ENCODE measurements around the gene HAAO. TPM values are rescaled to one million over a fixed set of nuclear protein-coding genes. Genes with fewer than 3 reads are reported as not detected.

The HAAO gene
- total RNA-seq, 1 donor from 2014 or later = 11.4 TPM

DNA sequence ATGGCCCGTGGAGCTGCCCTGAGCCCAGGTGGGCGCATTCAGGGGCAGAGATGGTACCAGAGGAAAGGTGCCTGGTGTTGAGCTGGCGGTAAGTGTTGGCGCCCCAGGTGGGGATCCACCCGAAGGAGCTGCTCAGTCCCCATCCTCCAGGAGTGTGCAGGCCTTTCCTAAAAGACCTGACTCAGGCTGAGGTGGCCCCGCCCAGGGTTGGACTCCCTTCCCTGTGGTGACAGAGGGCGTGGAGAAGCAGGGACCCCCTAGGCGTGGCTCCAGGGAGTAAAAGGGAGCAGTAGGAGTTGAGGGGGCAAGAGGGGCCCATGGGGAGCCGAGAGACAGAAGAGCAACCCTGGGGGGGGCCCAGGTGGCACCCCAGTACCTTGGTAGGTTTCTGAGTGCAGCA lies 30.8 kb downstream of the HAAO start:
- intact Hi-C loops (cut with micrococcal nuclease) = no loop called here

GRCh38 chr2:42758751-42759150 lies 33.6 kb downstream of the HAAO start:
- DNase-seq = no peak
- Mint-ChIP-seq H3K4me1 (peaks cover 19% of the 10 kb centered on the region), H3K9me3 (no peaks in the 10 kb centered on the region), H3K27ac (no peak overlapping the region), H3K27me3 (no peaks in the 10 kb centered on the region), H3K4me3 (no peak overlapping the region), H3K36me3 (ENCODE audit: low read depth) (no peaks in the 10 kb centered on the region)
- no peak for ATAC-seq (ENCODE audit: low read depth)
- intact Hi-C loops (cut with micrococcal nuclease) = no loop called here
- TF ChIP-seq, protein P1, sequence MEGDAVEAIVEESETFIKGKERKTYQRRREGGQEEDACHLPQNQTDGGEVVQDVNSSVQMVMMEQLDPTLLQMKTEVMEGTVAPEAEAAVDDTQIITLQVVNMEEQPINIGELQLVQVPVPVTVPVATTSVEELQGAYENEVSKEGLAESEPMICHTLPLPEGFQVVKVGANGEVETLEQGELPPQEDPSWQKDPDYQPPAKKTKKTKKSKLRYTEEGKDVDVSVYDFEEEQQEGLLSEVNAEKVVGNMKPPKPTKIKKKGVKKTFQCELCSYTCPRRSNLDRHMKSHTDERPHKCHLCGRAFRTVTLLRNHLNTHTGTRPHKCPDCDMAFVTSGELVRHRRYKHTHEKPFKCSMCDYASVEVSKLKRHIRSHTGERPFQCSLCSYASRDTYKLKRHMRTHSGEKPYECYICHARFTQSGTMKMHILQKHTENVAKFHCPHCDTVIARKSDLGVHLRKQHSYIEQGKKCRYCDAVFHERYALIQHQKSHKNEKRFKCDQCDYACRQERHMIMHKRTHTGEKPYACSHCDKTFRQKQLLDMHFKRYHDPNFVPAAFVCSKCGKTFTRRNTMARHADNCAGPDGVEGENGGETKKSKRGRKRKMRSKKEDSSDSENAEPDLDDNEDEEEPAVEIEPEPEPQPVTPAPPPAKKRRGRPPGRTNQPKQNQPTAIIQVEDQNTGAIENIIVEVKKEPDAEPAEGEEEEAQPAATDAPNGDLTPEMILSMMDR (IDR thresholded peaks at IDR 0.05) = no peak
- ChIA-PET CTCF (no interaction called here), POLR2A (no interaction called here)

More for the DNA sequence above, 30.8 kb downstream of the HAAO start:
- H3K27me3 Mint-ChIP-seq = no peaks in the 10 kb centered on the region
- TF ChIP-seq, protein P1 (IDR thresholded peaks at IDR 0.05) = no peak
- H3K4me3 Mint-ChIP-seq = no peak overlapping the region
- ATAC-seq (ENCODE audit: low read depth) (no peak), DNase-seq (no peak)
- no peak overlapping the region for H3K27ac Mint-ChIP-seq
- H3K36me3 Mint-ChIP-seq (ENCODE audit: low read depth) = no peaks in the 10 kb centered on the region
- no peaks in the 10 kb centered on the region for H3K9me3 Mint-ChIP-seq
- peaks cover 2% of the 10 kb centered on the region for H3K4me1 Mint-ChIP-seq
- POLR2A ChIA-PET = no interaction called here
- CTCF ChIA-PET = no interaction called here

DNA sequence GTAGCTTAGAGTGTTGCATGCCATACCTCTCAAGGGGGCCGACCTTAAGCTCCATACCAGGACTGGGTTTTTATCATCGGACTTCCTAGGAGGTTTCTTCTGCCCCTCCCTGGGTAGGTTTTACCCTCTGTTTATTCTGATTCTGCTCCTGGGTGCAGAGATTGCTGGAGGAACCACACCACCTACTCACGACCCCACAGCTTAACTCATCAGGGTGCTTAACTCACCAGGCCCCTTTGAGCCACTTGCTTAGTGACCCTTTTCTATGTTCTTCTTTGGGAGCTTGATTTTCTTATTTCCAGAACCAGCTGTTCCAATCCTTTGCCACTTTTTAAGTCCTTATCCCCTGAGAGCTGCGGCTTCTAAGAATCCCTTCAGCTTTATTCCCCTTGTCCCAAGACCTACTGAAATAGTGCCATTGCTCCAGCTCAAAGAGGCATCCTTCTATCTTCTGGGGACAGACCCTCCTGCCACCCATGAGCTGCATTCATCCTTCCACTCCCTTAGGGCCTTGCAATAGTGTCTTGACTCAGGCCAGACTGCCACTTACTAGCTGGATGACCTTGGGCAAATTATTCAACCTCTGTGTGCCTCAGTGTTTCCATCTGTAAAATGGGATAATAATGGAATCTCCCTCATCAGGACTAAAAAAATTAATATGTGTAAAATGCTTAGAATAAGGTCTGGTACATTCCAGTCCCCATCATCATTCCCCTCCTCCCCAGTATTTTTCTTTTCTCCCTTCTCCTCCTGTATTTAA lies 34.2 kb downstream of the HAAO start:
- CTCF ChIA-PET = no interaction called here
- POLR2A ChIA-PET = no interaction called here
- Mint-ChIP-seq H3K4me3 (no peak overlapping the region), H3K27ac (no peak overlapping the region), H3K9me3 (no peaks in the 10 kb centered on the region), H3K4me1 (peaks cover 25% of the 10 kb centered on the region), H3K27me3 (no peaks in the 10 kb centered on the region), H3K36me3 (ENCODE audit: low read depth) (no peaks in the 10 kb centered on the region)
- DNase-seq (no peak), ATAC-seq (ENCODE audit: low read depth) (no peak)
- intact Hi-C loops (cut with micrococcal nuclease) = no loop called here
- TF ChIP-seq, protein P1 (IDR thresholded peaks at IDR 0.05) = no peak

DNA sequence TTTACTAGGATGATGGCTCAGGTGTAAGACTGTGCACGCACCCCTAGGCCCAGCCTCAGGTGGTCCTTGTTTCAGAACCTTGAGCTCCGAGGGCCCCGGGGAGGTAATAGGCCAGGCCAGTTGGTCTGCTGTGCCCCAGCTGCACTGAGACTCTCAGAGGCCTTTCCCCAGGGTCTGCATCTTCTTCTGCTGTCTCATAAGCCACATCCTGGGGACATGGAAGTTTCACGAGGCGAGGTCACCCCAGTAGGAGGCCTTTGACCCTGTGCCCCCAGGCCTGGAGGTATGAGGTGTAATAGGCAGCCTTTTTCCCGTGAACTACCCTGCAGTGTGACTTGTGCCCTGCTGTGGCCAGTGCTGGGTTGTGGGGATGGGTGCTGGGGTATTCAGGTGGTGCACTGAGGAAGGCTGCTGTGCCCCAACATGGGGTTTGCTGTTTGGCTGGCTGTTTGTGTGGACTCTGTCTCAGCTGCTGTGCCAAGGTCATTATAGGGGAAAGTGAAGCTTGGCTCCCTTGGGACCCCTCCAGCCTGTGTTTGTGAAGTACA lies 35.3 kb downstream of the HAAO start:
- Mint-ChIP-seq H3K36me3 (ENCODE audit: low read depth) (no peaks in the 10 kb centered on the region), H3K4me1 (peaks cover 36% of the 10 kb centered on the region), H3K27me3 (no peaks in the 10 kb centered on the region), H3K27ac (no peak overlapping the region), H3K9me3 (no peaks in the 10 kb centered on the region), H3K4me3 (no peak overlapping the region)
- TF ChIP-seq, protein P1 (IDR thresholded peaks at IDR 0.05) = no peak
- no peak for DNase-seq
- ChIA-PET POLR2A (no interaction called here), CTCF (no interaction called here)
- intact Hi-C loops (cut with micrococcal nuclease) = no loop called here
- no peak for ATAC-seq (ENCODE audit: low read depth)

DNA sequence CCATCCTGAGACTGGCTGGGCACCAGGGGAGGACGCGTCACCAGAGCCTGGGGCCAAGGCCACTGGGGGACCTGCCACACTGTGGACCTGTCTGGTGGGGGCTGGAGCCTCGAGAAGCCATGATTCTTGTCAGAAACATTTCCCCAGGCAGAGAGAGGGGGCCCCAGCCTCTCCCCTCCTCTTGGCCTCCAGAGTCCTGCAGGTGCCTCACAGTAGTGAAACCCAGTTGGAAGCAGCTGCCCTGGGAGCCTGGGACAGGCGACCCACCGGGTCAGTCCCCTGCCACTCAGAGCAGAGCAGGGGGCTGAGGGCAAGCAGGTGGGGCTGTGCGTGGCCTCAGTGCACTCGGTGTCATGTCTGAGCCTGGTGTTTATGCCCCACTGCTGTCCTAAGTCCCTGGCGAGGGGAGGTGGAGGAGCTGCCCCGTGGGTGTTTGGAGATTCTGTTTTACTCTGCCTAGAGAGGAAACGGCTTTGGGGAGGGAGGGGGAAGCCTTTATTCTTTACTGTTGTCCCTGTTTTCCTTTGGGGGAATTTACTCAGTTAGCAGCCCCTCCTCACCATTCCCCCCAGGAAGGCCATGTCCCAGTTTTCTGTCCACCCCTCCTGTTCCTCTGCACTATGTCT lies 36.1 kb downstream of the HAAO start:
- H3K27ac Mint-ChIP-seq = no peak overlapping the region
- TF ChIP-seq, protein P1 (IDR thresholded peaks at IDR 0.05) = no peak
- no peaks in the 10 kb centered on the region for H3K9me3 Mint-ChIP-seq
- peaks cover 44% of the 10 kb centered on the region for H3K4me1 Mint-ChIP-seq
- H3K27me3 Mint-ChIP-seq = no peaks in the 10 kb centered on the region
- H3K36me3 Mint-ChIP-seq (ENCODE audit: low read depth) = no peaks in the 10 kb centered on the region
- DNase-seq = no peak
- POLR2A ChIA-PET = interaction anchor here (6.1 kb wide), 1 partner anchor 54 kb away, joined by 41 read pairs; no protein-coding TSS in a partner anchor
- no peak for ATAC-seq (ENCODE audit: low read depth)
- CTCF ChIA-PET = no interaction called here
- intact Hi-C loops (cut with micrococcal nuclease) = no loop called here
- no peak overlapping the region for H3K4me3 Mint-ChIP-seq

All from activated B cell treated with CpG ODN at 0.5 μM for 24 hours (primary cell).